H9 (cell line): ENCODE data around the gene OR2H2. TPM values are rescaled to one million over a fixed set of nuclear protein-coding genes. Genes with fewer than 3 reads are reported as not detected.

Experiments used
- DNase-seq: peaks from one replicate; pipeline ENCODE4 v3.0.0-alpha.2; 2017
- H2AFZ ChIP-seq: one replicate; pipeline ENCODE4 v1.6.1; 2013; ENCODE audit warnings: mild to moderate bottlenecking, low read length, control low read depth, moderate library complexity
- H2AK5ac ChIP-seq: 2 replicates; pipeline ENCODE4 v1.6.1; 2013; ENCODE audit warnings: low read length, control low read depth, mixed read lengths; ENCODE audit not compliant: insufficient read length
- H2BK120ac ChIP-seq: one replicate; pipeline ENCODE4 v1.6.1; 2013; ENCODE audit warnings: low read depth, mild to moderate bottlenecking, low read length, control low read depth, inconsistent platforms; ENCODE audit not compliant: poor library complexity, severe bottlenecking
- H2BK12ac ChIP-seq: 2 replicates; pipeline ENCODE4 v1.6.1; 2013; ENCODE audit warnings: low read length, control low read depth, mixed read lengths, low read depth; ENCODE audit not compliant: insufficient read length
- H2BK15ac ChIP-seq: 2 replicates; pipeline ENCODE4 v1.6.1; 2013; ENCODE audit warnings: low read depth, low read length, control low read depth
- H2BK20ac ChIP-seq: one replicate; pipeline ENCODE4 v1.6.1; 2013; ENCODE audit warnings: low read depth, mild to moderate bottlenecking, low read length, control low read depth, inconsistent platforms; ENCODE audit not compliant: poor library complexity, severe bottlenecking
- H2BK5ac ChIP-seq: 2 replicates; pipeline ENCODE4 v1.6.1; 2013; ENCODE audit warnings: low read length, control low read depth, mixed read lengths; ENCODE audit not compliant: insufficient read length
- H3K14ac ChIP-seq: 2 replicates; pipeline ENCODE4 v1.6.1; 2013; ENCODE audit warnings: low read length, control low read depth; ENCODE audit not compliant: insufficient read depth
- H3K18ac ChIP-seq: 2 replicates; pipeline ENCODE4 v1.6.1; 2013; ENCODE audit warnings: low read depth, mild to moderate bottlenecking, mixed read lengths, low read length, control low read depth; ENCODE audit not compliant: insufficient read length
- H3K23ac ChIP-seq: 2 replicates; pipeline ENCODE4 v1.6.1; 2013; ENCODE audit warnings: low read length, control low read depth, mixed read lengths, low read depth; ENCODE audit not compliant: insufficient read length
- H3K23me2 ChIP-seq: 2 replicates; pipeline ENCODE4 v1.6.1; 2013; ENCODE audit warnings: low read depth, mild to moderate bottlenecking, mixed read lengths, low read length, control low read depth; ENCODE audit not compliant: insufficient read length, poor library complexity, severe bottlenecking
- H3K27ac ChIP-seq: 2 replicates; pipeline ENCODE4 v1.5.1; 2013; ENCODE audit warnings: low read length, control low read depth, mixed read lengths, low read depth; ENCODE audit not compliant: insufficient read length
- H3K27me3 ChIP-seq: 2 replicates; pipeline ENCODE4 v1.6.1; 2013; ENCODE audit warnings: low read length, control low read depth, inconsistent platforms; ENCODE audit not compliant: insufficient read depth
- H3K4ac ChIP-seq: 2 replicates; pipeline ENCODE4 v1.6.1; 2013; ENCODE audit warnings: low read depth, mild to moderate bottlenecking, control low read depth, inconsistent platforms, low read length, moderate library complexity
- H3K4me1 ChIP-seq: 2 replicates; pipeline ENCODE4 v1.6.1; 2013; ENCODE audit warnings: low read length, control low read depth, inconsistent platforms; ENCODE audit not compliant: insufficient read depth
- H3K4me2 ChIP-seq: 2 replicates; pipeline ENCODE4 v1.6.1; 2013; ENCODE audit warnings: low read length, control low read depth, mixed read lengths; ENCODE audit not compliant: insufficient read length, insufficient read depth
- H3K56ac ChIP-seq: 2 replicates; pipeline ENCODE4 v1.6.1; 2013; ENCODE audit warnings: low read depth, mild to moderate bottlenecking, mixed read lengths, low read length, control low read depth; ENCODE audit not compliant: insufficient read length
- H3K79me1 ChIP-seq: 2 replicates; pipeline ENCODE4 v1.6.1; 2013; ENCODE audit warnings: low read depth, mild to moderate bottlenecking, moderate library complexity, low read length, control low read depth, inconsistent platforms; ENCODE audit not compliant: insufficient read depth, poor library complexity, severe bottlenecking
- H3K79me2 ChIP-seq: 2 replicates; pipeline ENCODE4 v1.6.1; 2013; ENCODE audit warnings: low read length, control low read depth, inconsistent platforms; ENCODE audit not compliant: insufficient read depth
- H3K9ac ChIP-seq: 2 replicates; pipeline ENCODE4 v1.6.1; 2013; ENCODE audit warnings: low read length, control low read depth, mixed read lengths; ENCODE audit not compliant: insufficient read length; ENCODE audit errors: extremely low read depth
- H3K9me3 ChIP-seq: one replicate; pipeline ENCODE4 v1.6.1; 2013; ENCODE audit warnings: low read depth, low read length, inconsistent platforms; ENCODE audit not compliant: control insufficient read depth
- H3T11ph ChIP-seq: one replicate; pipeline ENCODE4 v1.6.1; 2013; ENCODE audit warnings: mild to moderate bottlenecking, low read length, control low read depth, inconsistent platforms
- H4K20me1 ChIP-seq: one replicate; pipeline ENCODE4 v1.6.1; 2013; ENCODE audit not compliant: control insufficient read depth, insufficient read length, insufficient read depth
- H4K5ac ChIP-seq: 2 replicates; pipeline ENCODE4 v1.6.1; 2013; ENCODE audit warnings: low read depth, mild to moderate bottlenecking, mixed read lengths, low read length, control low read depth; ENCODE audit not compliant: insufficient read length
- H4K8ac ChIP-seq: replicated peaks from 2 replicates; pipeline ENCODE4 v1.6.1; 2013; ENCODE audit warnings: low read length, control low read depth, mixed read lengths, low read depth; ENCODE audit not compliant: insufficient read length
- H4K91ac ChIP-seq: 2 replicates; pipeline ENCODE4 v1.6.1; 2013; ENCODE audit warnings: low read depth, mild to moderate bottlenecking, moderate library complexity, mixed read lengths, low read length, control low read depth; ENCODE audit not compliant: insufficient read length
- H3K27ac Mint-ChIP-seq, 3 experiments: 2 replicates in 2 of 3; 3 replicates in 1 of 3; pipeline ENCODE4 v1.8.0; 2020 to 2021; ENCODE audit warnings: mixed read lengths in 3 of 3, mild to moderate bottlenecking in 1 of 3, moderate library complexity in 1 of 3
- H3K27me3 Mint-ChIP-seq: 2 replicates; pipeline ENCODE4 v1.8.0; 2021; ENCODE audit warnings: low read depth, mild to moderate bottlenecking, moderate library complexity, mixed read lengths
- H3K36me3 Mint-ChIP-seq, 3 experiments: 2 replicates in 2 of 3; 3 replicates in 1 of 3; pipeline ENCODE4 v1.8.0; 2020 to 2021; ENCODE audit warnings: low read depth in 3 of 3, mixed read lengths in 3 of 3; ENCODE audit not compliant: insufficient read depth in 1 of 3
- H3K4me1 Mint-ChIP-seq, 2 experiments: 2 replicates each; pipeline ENCODE4 v1.8.0; 2020; ENCODE audit warnings: mixed read lengths in 2 of 2
- H3K4me3 Mint-ChIP-seq, 2 experiments: 2 replicates in 1 of 2; 3 replicates in 1 of 2; pipeline ENCODE4 v1.8.0; 2020 to 2021; ENCODE audit warnings: mild to moderate bottlenecking in 2 of 2, mixed read lengths in 2 of 2, moderate library complexity in 1 of 2
- H3K9me3 Mint-ChIP-seq, 2 experiments: 2 replicates in 1 of 2; 3 replicates in 1 of 2; pipeline ENCODE4 v1.8.0; 2020; ENCODE audit warnings: mild to moderate bottlenecking in 2 of 2, mixed read lengths in 2 of 2, moderate library complexity in 1 of 2
- CTCF ChIP-seq: fragments of 200-600 bp; sonication (generic); conservative IDR thresholded peaks from 3 replicates; pipeline ENCODE4 v1.8.0; 2021; ENCODE audit warnings: antibody characterized with exemption, mild to moderate bottlenecking
- total RNA-seq: library from RNA; stranded (reverse); gene quantifications from 2 replicates; pipeline ENCODE4 v1.2.1, GENCODE V29; 2021

OR2H2 gene
- total RNA-seq, 1 experiment from 2014 or later: not detected

GRCh38 chr6:29564875-29565274 lies 20.0 kb upstream of the OR2H2 start:
- Histone ChIP-seq H4K20me1 (no peaks in the 10 kb centered on the region), H4K91ac (no peak overlapping the region), H3T11ph (no peak overlapping the region), H3K23ac (no peak overlapping the region), H3K18ac (no peak overlapping the region), H4K8ac (no peak overlapping the region), H3K27me3 (no peaks in the 10 kb centered on the region), H2BK12ac (no peak overlapping the region), H2BK5ac (no peak overlapping the region), H3K9me3 (no peaks in the 10 kb centered on the region), H2BK15ac (no peak overlapping the region), H3K14ac (no peak overlapping the region), H3K4me2 (no peak overlapping the region), H4K5ac (no peak overlapping the region), H2BK20ac (no peak overlapping the region), H3K9ac (no peak overlapping the region), H3K56ac (no peak overlapping the region), H3K79me2 (no peaks in the 10 kb centered on the region), H2AFZ (no peak overlapping the region), H2AK5ac (no peak overlapping the region), H3K4me1 (peaks cover 3% of the 10 kb centered on the region; the same call in 1 of the 2 replicates), H3K27ac (no peak overlapping the region), H3K4ac (no peak overlapping the region), H3K23me2 (no peaks in the 10 kb centered on the region), H3K79me1 (no peaks in the 10 kb centered on the region), H2BK120ac (no peak overlapping the region)
- TF ChIP-seq CTCF: no peak
- Mint-ChIP-seq H3K27ac (no peak overlapping the region), H3K27me3 (peaks cover 14% of the 10 kb centered on the region), H3K4me3 (no peak overlapping the region), H3K4me1 (peaks cover 3 to 4% of the 10 kb centered on the region in 2 experiments), H3K9me3 (no peaks in the 10 kb centered on the region), H3K36me3 (no peaks in the 10 kb centered on the region; a peak in 1 of 7 replicates)
- no peak for DNase-seq
